Measurements from ENCODE around the gene CCT6B.
"Not testable (repeated sequence)": the region's sequence is repeated elsewhere in the genome, so short reads cannot be mapped to it uniquely, and the experiment has no call there.

CCT6B gene

GRCh38 chr17:34961093-34961911 is at the start of gene CCT6B, which contains the start of gene ZNF830:
CCT6B (minus strand) TSS chr17:34961460; CDS start chr17:34961393, 67 bp downstream.
ZNF830 (plus strand) TSS chr17:34961540; CDS start chr17:34961567, 27 bp downstream.
- DNase-seq (ENCODE audit: low spot score): peak; percentile 98

- DNase-seq (ENCODE audit: low spot score): no peak
Observed at GRCh38 chr17:35010093-35010492, 48.8 kb upstream of the CCT6B start.

GRCh38 chr17:35006961-35007360 is 45.7 kb upstream of the CCT6B start:
- DNase-seq (ENCODE audit: low spot score): no peak

- DNase-seq (ENCODE audit: low spot score): no peak
Observed at GRCh38 chr17:35006345-35006744, 45.1 kb upstream of the CCT6B start.

- no peak for DNase-seq (ENCODE audit: low spot score)
Observed at GRCh38 chr17:35003778-35004177, 42.5 kb upstream of the CCT6B start.

- no peak for DNase-seq (ENCODE audit: low spot score)
Observed at GRCh38 chr17:35002876-35003551, 41.8 kb upstream of the CCT6B start.

- DNase-seq (ENCODE audit: low spot score): no peak
Observed at GRCh38 chr17:35001549-35001948, 40.3 kb upstream of the CCT6B start.

GRCh38 chr17:35000965-35001364 is 39.7 kb upstream of the CCT6B start:
- DNase-seq (ENCODE audit: low spot score): not testable (repeated sequence)

- peak; percentile 74 for DNase-seq (ENCODE audit: low spot score)
Observed at GRCh38 chr17:34999456-34999855, 38.2 kb upstream of the CCT6B start.

- peak; percentile 96 for DNase-seq (ENCODE audit: low spot score)
Observed at GRCh38 chr17:34998205-34998604, 36.9 kb upstream of the CCT6B start.

- DNase-seq (ENCODE audit: low spot score): no peak
Observed at GRCh38 chr17:34997355-34997862, 36.1 kb upstream of the CCT6B start.

- DNase-seq (ENCODE audit: low spot score): no peak
Observed at GRCh38 chr17:34996422-34997285, 35.4 kb upstream of the CCT6B start.

- DNase-seq (ENCODE audit: low spot score): no peak
Observed at GRCh38 chr17:34993031-34993430, 31.8 kb upstream of the CCT6B start.

- no peak for DNase-seq (ENCODE audit: low spot score)
Observed at GRCh38 chr17:34991606-34992005, 30.3 kb upstream of the CCT6B start.

GRCh38 chr17:34990921-34991365 is 29.7 kb upstream of the CCT6B start:
- DNase-seq (ENCODE audit: low spot score): peak; percentile 70

- no peak for DNase-seq (ENCODE audit: low spot score)
Observed at GRCh38 chr17:34989473-34989872, 28.2 kb upstream of the CCT6B start.

- no peak for DNase-seq (ENCODE audit: low spot score)
Observed at GRCh38 chr17:34988644-34989043, 27.4 kb upstream of the CCT6B start.

- DNase-seq (ENCODE audit: low spot score): no peak
Observed at GRCh38 chr17:34987232-34987631, 26.0 kb upstream of the CCT6B start.

- DNase-seq (ENCODE audit: low spot score): no peak
Observed at GRCh38 chr17:34981538-34982241, 20.4 kb upstream of the CCT6B start.

GRCh38 chr17:34980681-34981537 is 19.6 kb upstream of the CCT6B start:
- DNase-seq (ENCODE audit: low spot score): peak; percentile 98

GRCh38 chr17:34980353-34980680 is 19.1 kb upstream of the CCT6B start, which contains the start of gene LIG3:
LIG3 (plus strand) TSS chr17:34980512; CDS start chr17:34983006, 2,494 bp downstream.
- peak; percentile 100 for DNase-seq (ENCODE audit: low spot score)
